ENCODE data around the gene TRAPPC1.

DNA sequence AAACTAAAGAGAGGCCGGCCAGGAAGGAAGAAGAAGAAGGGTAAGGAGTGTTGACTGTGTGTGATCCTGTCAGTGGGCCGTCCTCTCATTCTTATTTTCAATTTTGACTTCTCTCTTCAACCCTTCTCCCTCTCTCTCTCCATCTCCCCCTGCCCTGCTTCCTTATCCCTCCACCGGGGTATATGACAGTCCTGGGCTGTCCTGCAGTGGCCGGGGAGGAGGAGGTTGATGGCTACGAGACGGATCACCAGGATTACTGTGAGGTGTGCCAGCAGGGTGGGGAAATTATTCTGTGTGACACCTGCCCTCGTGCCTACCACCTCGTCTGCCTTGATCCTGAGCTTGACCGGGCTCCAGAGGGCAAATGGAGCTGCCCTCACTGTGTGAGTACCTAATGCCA, 37.5 kb downstream of the TRAPPC1 start:
- TF ChIP-seq, protein P1, sequence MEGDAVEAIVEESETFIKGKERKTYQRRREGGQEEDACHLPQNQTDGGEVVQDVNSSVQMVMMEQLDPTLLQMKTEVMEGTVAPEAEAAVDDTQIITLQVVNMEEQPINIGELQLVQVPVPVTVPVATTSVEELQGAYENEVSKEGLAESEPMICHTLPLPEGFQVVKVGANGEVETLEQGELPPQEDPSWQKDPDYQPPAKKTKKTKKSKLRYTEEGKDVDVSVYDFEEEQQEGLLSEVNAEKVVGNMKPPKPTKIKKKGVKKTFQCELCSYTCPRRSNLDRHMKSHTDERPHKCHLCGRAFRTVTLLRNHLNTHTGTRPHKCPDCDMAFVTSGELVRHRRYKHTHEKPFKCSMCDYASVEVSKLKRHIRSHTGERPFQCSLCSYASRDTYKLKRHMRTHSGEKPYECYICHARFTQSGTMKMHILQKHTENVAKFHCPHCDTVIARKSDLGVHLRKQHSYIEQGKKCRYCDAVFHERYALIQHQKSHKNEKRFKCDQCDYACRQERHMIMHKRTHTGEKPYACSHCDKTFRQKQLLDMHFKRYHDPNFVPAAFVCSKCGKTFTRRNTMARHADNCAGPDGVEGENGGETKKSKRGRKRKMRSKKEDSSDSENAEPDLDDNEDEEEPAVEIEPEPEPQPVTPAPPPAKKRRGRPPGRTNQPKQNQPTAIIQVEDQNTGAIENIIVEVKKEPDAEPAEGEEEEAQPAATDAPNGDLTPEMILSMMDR (conservative IDR thresholded peaks at IDR 0.05): no peak
- TF ChIP-seq EZH2 (IDR thresholded peaks at IDR 0.05; ENCODE audit: low read depth): no peak
